HTR-8/SVneo (cell line): Measurements from ENCODE around the gene BMPR1B.
A peak's percentile ranks its signal among the peaks of the same experiment; 100 is the strongest.
"Not testable (repeated sequence)": the region's sequence is repeated elsewhere in the genome, so short reads cannot be mapped to it uniquely, and the experiment has no call there.

ENCODE experiments used
- DNase-seq: peaks from one replicate; pipeline ENCODE4 v3.0.0; 2011; ENCODE audit warnings: low spot score, mixed read lengths; ENCODE audit not compliant: insufficient read length
- FAIRE-seq: peaks from 2 replicates; lab custom pipeline; 2011; peaks lifted over from hg19 to GRCh38; lab: Jason Lieb, UNC

Gene BMPR1B

GRCh38 chr4:94827481-94828110 is 69.8 kb downstream of the BMPR1B start:
- FAIRE-seq: no peak
- peak; percentile 24 for DNase-seq

GRCh38 chr4:94828882-94829281 is 71.1 kb downstream of the BMPR1B start:
- no peak for DNase-seq
- no peak for FAIRE-seq

- no peak for DNase-seq
- no peak for FAIRE-seq
Measured at GRCh38 chr4:94831607-94832006, 73.9 kb downstream of the BMPR1B start.

- not testable (repeated sequence) for DNase-seq, FAIRE-seq
Measured at GRCh38 chr4:94832329-94832728, 74.6 kb downstream of the BMPR1B start.

GRCh38 chr4:94833394-94833793 is 75.6 kb downstream of the BMPR1B start:
- no peak for DNase-seq
- no peak for FAIRE-seq

GRCh38 chr4:94834501-94834900 is 76.7 kb downstream of the BMPR1B start:
- FAIRE-seq (no peak), DNase-seq (no peak)

- not testable (repeated sequence) for DNase-seq, FAIRE-seq
Measured at GRCh38 chr4:94841166-94841863, 83.6 kb downstream of the BMPR1B start.

GRCh38 chr4:94841864-94842221 is 84.1 kb downstream of the BMPR1B start:
- DNase-seq (no peak), FAIRE-seq (no peak)

- no peak for FAIRE-seq
- no peak for DNase-seq
Measured at GRCh38 chr4:94843216-94843615, 85.5 kb downstream of the BMPR1B start.

GRCh38 chr4:94848326-94848725 is 90.6 kb downstream of the BMPR1B start:
- FAIRE-seq: no peak
- DNase-seq: no peak

GRCh38 chr4:94849901-94850300 is 92.1 kb downstream of the BMPR1B start:
- DNase-seq (no peak), FAIRE-seq (no peak)

- DNase-seq: no peak
- FAIRE-seq: no peak
Measured at GRCh38 chr4:94852616-94853015, 94.9 kb downstream of the BMPR1B start.

GRCh38 chr4:94856030-94856429 is 98.3 kb downstream of the BMPR1B start:
- FAIRE-seq (no peak), DNase-seq (no peak)

- no peak for FAIRE-seq
- DNase-seq: no peak
Measured at GRCh38 chr4:94870146-94870545, 112.4 kb downstream of the BMPR1B start.

- FAIRE-seq (no peak), DNase-seq (no peak)
Measured at GRCh38 chr4:94871644-94872305, 114.0 kb downstream of the BMPR1B start.

- DNase-seq: no peak
- no peak for FAIRE-seq
Measured at GRCh38 chr4:94877973-94878372, 120.2 kb downstream of the BMPR1B start.

GRCh38 chr4:94880956-94881355 is 123.2 kb downstream of the BMPR1B start:
- DNase-seq: no peak
- no peak for FAIRE-seq

- FAIRE-seq (no peak), DNase-seq (no peak)
Measured at GRCh38 chr4:94882756-94883155, 125.0 kb downstream of the BMPR1B start.

GRCh38 chr4:94887027-94887426 is 129.3 kb downstream of the BMPR1B start:
- DNase-seq: no peak
- no peak for FAIRE-seq

- FAIRE-seq (no peak), DNase-seq (no peak)
Measured at GRCh38 chr4:94889523-94889922, 131.8 kb downstream of the BMPR1B start.

GRCh38 chr4:94889946-94890345 is 132.2 kb downstream of the BMPR1B start:
- no peak for DNase-seq

More at GRCh38 chr4:94889946-94890345, 132.2 kb downstream of the BMPR1B start:
- FAIRE-seq: no peak
